Uterus (tissue), 2 donors: Measurements from ENCODE around the gene TSGA10.

ENCODE experiments used
- POLR2A ChIP-seq, 2 donors: fragments of 450-650 bp; IDR thresholded peaks; one replicate each; pipeline ENCODE4 v1.6.1; 2016; ENCODE audit warnings: antibody characterized with exemption in 2 of 2, mild to moderate bottlenecking in 1 of 2, moderate library complexity in 1 of 2
- TF ChIP-seq, protein P1 (sequence below), 4 experiments: fragments of 200-600 bp in 2 of 4; fragments of 450-650 bp in 2 of 4; sonication (generic) in 2 of 4; IDR thresholded peaks; one replicate each; pipeline ENCODE4 v1.5.1; 2016 to 2019; ENCODE audit warnings: antibody characterized with exemption in 4 of 4, mild to moderate bottlenecking in 2 of 4, moderate library complexity in 1 of 4

DNA sequence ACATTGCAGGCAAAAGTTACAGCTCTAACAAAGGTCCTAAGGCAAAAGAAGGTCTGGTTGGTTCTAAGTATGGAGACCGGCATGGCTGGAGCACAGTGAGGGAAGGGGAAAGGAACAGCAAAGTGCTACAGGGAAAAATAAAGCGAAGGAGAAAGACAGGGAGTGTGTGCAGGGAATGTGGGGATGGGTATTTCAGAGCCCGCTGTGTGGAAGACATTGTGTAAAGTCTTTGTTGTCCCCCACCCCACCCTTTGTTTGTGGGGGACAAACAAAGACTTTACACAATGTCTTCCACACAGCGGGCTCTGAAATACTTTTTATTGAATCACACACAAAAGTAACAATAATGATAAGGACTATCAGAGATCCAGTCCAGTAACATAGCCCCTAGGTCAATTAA lies 42.1 kb downstream of the TSGA10 start:
- TF ChIP-seq POLR2A (IDR thresholded peaks at IDR 0.05): no peak
- TF ChIP-seq, protein P1, sequence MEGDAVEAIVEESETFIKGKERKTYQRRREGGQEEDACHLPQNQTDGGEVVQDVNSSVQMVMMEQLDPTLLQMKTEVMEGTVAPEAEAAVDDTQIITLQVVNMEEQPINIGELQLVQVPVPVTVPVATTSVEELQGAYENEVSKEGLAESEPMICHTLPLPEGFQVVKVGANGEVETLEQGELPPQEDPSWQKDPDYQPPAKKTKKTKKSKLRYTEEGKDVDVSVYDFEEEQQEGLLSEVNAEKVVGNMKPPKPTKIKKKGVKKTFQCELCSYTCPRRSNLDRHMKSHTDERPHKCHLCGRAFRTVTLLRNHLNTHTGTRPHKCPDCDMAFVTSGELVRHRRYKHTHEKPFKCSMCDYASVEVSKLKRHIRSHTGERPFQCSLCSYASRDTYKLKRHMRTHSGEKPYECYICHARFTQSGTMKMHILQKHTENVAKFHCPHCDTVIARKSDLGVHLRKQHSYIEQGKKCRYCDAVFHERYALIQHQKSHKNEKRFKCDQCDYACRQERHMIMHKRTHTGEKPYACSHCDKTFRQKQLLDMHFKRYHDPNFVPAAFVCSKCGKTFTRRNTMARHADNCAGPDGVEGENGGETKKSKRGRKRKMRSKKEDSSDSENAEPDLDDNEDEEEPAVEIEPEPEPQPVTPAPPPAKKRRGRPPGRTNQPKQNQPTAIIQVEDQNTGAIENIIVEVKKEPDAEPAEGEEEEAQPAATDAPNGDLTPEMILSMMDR (IDR thresholded peaks at IDR 0.05): no peak
